Endothelial cell (in vitro differentiated cells): ENCODE measurements around the gene TMEM198. TPM values are rescaled to one million over a fixed set of nuclear protein-coding genes. Genes with fewer than 3 reads are reported as not detected.

Source experiments
- DNase-seq: peaks from one replicate; pipeline ENCODE4 v3.0.0; 2021; ENCODE audit warnings: low spot score
- H3K27ac Mint-ChIP-seq: one replicate; pipeline ENCODE4 v1.8.0; 2021; ENCODE audit warnings: mixed read lengths, inconsistent platforms; ENCODE audit not compliant: unreplicated experiment
- H3K27me3 Mint-ChIP-seq: one replicate; pipeline ENCODE4 v1.8.0; 2021; ENCODE audit warnings: mild to moderate bottlenecking, moderate library complexity, mixed read lengths, inconsistent platforms; ENCODE audit not compliant: unreplicated experiment
- H3K36me3 Mint-ChIP-seq: one replicate; pipeline ENCODE4 v1.8.0; 2021; ENCODE audit warnings: mild to moderate bottlenecking, low read depth, mixed read lengths, inconsistent platforms; ENCODE audit not compliant: unreplicated experiment
- H3K4me1 Mint-ChIP-seq: one replicate; pipeline ENCODE4 v1.8.0; 2021; ENCODE audit warnings: mild to moderate bottlenecking, mixed read lengths, inconsistent platforms; ENCODE audit not compliant: unreplicated experiment
- H3K4me3 Mint-ChIP-seq: one replicate; pipeline ENCODE4 v1.8.0; 2021; ENCODE audit warnings: mild to moderate bottlenecking, mixed read lengths, inconsistent platforms; ENCODE audit not compliant: unreplicated experiment
- H3K9me3 Mint-ChIP-seq: one replicate; pipeline ENCODE4 v1.8.0; 2021; ENCODE audit warnings: mixed read lengths, inconsistent platforms; ENCODE audit not compliant: unreplicated experiment
- total RNA-seq: library from RNA; stranded (reverse); fragmentation: NEBNext Ultra II Directional; extraction: Animal tissue kit (Norgen Biotek cat#: 25700); gene quantifications from one replicate; pipeline ENCODE4 v1.2.1, GENCODE V29; 2021; ENCODE audit not compliant: unreplicated experiment
- TF ChIP-seq, protein P1 (sequence below): fragments of 200-600 bp; sonication (generic); IDR thresholded peaks from one replicate; pipeline ENCODE4 v1.5.0; 2021; ENCODE audit warnings: antibody characterized with exemption; ENCODE audit not compliant: unreplicated experiment

The TMEM198 gene
- total RNA-seq, 1 donor from 2014 or later = not detected

DNA sequence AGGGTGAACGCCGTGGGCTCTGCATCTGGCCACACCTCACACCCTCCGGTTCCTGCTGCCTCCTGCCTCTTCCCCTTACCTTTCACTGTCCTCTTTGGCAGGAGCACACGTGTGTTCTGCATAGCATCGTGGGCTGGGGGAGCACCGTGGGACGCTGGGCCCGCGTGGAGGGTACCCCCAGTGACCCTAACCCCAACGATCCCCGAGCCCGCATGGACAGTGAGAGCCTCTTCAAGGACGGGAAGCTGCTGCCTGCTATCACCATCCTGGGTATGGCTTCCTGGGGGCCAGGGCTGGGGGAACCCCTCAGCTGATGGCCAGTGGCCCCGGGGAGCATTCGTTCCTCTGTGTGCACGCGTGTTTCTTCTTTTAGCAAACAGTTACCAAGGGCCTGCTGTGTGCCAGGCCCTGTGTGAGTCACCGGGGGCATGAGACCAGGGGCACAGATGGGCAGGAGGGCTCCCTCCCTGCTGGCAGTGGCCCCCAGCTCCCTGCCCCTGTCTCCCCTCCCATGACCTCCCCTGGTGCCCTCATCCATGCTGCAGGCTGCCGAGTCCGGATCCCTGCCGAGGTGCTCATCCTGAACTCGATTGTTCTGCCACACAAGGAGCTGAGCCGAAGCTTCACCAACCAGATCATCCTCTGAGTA lies 37.6 kb upstream of the TMEM198 start:
- H3K27me3 Mint-ChIP-seq = peaks cover 8% of the 10 kb centered on the region
- H3K9me3 Mint-ChIP-seq = no peaks in the 10 kb centered on the region
- TF ChIP-seq, protein P1, sequence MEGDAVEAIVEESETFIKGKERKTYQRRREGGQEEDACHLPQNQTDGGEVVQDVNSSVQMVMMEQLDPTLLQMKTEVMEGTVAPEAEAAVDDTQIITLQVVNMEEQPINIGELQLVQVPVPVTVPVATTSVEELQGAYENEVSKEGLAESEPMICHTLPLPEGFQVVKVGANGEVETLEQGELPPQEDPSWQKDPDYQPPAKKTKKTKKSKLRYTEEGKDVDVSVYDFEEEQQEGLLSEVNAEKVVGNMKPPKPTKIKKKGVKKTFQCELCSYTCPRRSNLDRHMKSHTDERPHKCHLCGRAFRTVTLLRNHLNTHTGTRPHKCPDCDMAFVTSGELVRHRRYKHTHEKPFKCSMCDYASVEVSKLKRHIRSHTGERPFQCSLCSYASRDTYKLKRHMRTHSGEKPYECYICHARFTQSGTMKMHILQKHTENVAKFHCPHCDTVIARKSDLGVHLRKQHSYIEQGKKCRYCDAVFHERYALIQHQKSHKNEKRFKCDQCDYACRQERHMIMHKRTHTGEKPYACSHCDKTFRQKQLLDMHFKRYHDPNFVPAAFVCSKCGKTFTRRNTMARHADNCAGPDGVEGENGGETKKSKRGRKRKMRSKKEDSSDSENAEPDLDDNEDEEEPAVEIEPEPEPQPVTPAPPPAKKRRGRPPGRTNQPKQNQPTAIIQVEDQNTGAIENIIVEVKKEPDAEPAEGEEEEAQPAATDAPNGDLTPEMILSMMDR = no peak
- DNase-seq = no peak
- no peak overlapping the region for H3K4me3 Mint-ChIP-seq
- peaks cover 43% of the 10 kb centered on the region for H3K4me1 Mint-ChIP-seq
- peaks cover 20% of the 10 kb centered on the region for H3K36me3 Mint-ChIP-seq
- H3K27ac Mint-ChIP-seq = no peak overlapping the region

DNA sequence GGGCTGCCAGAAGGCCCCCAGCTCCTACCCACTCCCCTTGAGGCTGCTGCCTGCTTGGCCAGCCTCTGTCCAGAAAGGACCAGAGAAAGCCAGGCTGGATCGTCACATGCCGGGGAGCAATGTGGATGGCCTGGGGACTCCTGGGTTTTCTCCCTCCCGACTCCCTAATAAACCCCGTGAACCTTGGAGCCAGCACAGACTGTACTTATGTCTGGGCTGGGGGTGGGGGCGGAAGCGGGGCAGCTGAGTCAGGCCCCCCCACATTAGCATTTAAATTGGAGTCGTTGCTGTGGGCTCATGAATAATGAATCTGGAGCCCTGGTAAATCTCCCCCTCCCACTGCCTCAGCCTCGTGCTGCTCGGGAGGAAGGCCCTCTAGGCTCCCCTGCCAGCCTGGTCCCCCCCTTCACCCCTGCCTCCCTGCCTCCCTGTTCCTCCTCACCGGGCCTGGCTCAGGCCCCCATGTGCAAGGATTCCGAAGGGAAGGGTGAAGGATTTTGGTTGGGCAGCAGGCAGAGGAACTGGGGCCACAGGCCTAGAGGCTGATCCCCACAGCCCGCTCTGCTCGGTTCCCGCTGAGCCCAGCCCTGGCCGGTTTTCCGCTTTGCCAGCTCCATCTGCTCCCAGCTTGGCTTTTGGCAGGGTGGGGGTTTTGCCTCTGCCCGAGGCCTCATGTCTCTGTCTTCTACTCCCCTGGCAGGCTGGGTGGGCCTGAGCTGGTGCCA lies 36.9 kb upstream of the TMEM198 start:
- Mint-ChIP-seq H3K36me3 (peaks cover 20% of the 10 kb centered on the region), H3K4me3 (no peak overlapping the region), H3K27ac (no peak overlapping the region), H3K9me3 (no peaks in the 10 kb centered on the region), H3K27me3 (peaks cover 10% of the 10 kb centered on the region), H3K4me1 (peaks cover 39% of the 10 kb centered on the region)
- TF ChIP-seq, protein P1 = no peak
- DNase-seq = no peak

DNA sequence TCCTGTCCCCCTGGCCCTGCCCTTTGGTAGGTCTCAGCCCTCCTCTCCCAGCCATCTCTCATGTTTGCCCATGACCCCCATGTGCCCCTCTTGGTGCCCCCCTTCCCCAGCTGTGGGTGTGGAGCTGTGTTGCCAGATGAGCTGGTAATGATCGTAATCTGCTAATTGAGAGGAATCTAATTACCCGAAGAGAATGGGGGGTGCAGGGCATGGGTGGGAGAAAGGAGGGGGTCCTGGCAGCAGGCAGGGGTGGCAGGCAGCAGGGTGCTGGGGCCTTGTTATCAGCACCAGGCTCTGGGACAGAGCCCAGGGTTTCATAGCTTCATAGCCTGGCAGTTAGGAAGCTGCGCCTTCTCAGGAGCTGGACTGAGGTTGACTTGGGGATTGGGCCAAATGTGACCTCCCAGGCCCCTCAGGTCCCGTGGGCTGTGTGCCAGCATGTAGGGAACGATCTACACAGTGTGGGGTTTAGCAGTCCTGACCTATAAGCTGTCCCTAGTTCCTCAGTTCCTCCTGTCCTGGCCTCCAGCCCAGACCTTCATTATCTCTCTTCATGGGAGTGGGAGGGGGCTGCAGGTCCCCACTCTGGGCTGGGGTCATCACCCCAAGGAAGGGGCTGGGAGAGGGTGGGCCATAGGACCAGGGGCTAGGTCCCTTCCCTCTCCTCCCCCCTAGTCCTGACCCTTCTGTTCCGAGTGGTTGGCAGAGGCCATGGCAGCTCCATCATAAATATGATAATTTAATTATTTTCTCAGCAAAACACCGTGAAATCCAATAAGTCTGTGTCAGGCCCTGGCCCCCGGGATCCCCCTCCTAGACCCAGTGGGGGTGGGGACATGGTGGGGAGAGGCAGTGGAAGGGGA lies 36.0 kb upstream of the TMEM198 start:
- Mint-ChIP-seq H3K27me3 (peaks cover 11% of the 10 kb centered on the region), H3K36me3 (peaks cover 24% of the 10 kb centered on the region), H3K27ac (no peak overlapping the region), H3K4me3 (no peak overlapping the region), H3K9me3 (no peaks in the 10 kb centered on the region), H3K4me1 (peaks cover 35% of the 10 kb centered on the region)
- no peak for DNase-seq
- TF ChIP-seq, protein P1 = no peak

DNA sequence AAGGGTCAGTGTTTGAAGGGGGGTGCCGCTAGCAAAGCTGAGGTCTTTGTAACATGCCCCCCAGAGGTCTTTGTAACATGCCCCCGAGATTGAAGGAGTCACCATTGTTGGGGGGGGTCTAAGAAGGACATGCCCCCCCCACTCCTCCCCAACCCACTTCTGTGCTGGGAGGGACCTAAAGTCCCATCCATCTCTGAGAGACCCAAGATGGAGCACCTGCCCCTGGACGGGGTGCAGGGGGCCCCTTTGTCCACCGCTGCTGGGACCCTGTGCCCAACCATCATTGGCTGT lies 35.4 kb upstream of the TMEM198 start:
- Mint-ChIP-seq H3K4me3 (no peak overlapping the region), H3K27ac (no peak overlapping the region), H3K9me3 (no peaks in the 10 kb centered on the region), H3K36me3 (peaks cover 22% of the 10 kb centered on the region), H3K4me1 (peaks cover 34% of the 10 kb centered on the region), H3K27me3 (peaks cover 11% of the 10 kb centered on the region)
- TF ChIP-seq, protein P1 = no peak
- DNase-seq = no peak
